Trophoblast cell (in vitro differentiated cells and primary cell): Measurements from ENCODE around the gene ALDH2.

Experiments used
- DNase-seq, 2 donors: peaks; one replicate each; pipeline ENCODE4 v3.0.0-alpha.2; 2016
- H2AFZ ChIP-seq: 2 replicates; pipeline ENCODE4 v1.6.1; 2013; ENCODE audit warnings: low read length, moderate library complexity, mild to moderate bottlenecking; ENCODE audit not compliant: insufficient read depth, poor library complexity
- H2AK5ac ChIP-seq: 2 replicates; pipeline ENCODE4 v1.6.1; 2013; ENCODE audit warnings: mild to moderate bottlenecking, low read length
- H2BK120ac ChIP-seq: 2 replicates; pipeline ENCODE4 v1.6.1; 2013; ENCODE audit warnings: low read length, mild to moderate bottlenecking, moderate library complexity; ENCODE audit not compliant: insufficient read depth, poor library complexity
- H2BK12ac ChIP-seq: 2 replicates; pipeline ENCODE4 v1.6.1; 2013; ENCODE audit warnings: mild to moderate bottlenecking, low read length, moderate library complexity
- H2BK5ac ChIP-seq: 2 replicates; pipeline ENCODE4 v1.6.1; 2013; ENCODE audit warnings: low read length, low read depth, moderate library complexity, mild to moderate bottlenecking; ENCODE audit not compliant: poor library complexity
- H3K14ac ChIP-seq: 2 replicates; pipeline ENCODE4 v1.6.1; 2013; ENCODE audit warnings: mild to moderate bottlenecking, low read length
- H3K18ac ChIP-seq: 2 replicates; pipeline ENCODE4 v1.6.1; 2013; ENCODE audit warnings: mild to moderate bottlenecking, low read length
- H3K23ac ChIP-seq: 2 replicates; pipeline ENCODE4 v1.6.1; 2013; ENCODE audit warnings: low read length
- H3K27ac ChIP-seq: 2 replicates; pipeline ENCODE4 v1.5.1; 2013; ENCODE audit warnings: low read depth, mild to moderate bottlenecking, inconsistent platforms, low read length, moderate library complexity
- H3K27me3 ChIP-seq: 2 replicates; pipeline ENCODE4 v1.6.1; 2013; ENCODE audit warnings: inconsistent platforms, mild to moderate bottlenecking, low read length, moderate library complexity; ENCODE audit not compliant: insufficient read depth
- H3K36me3 ChIP-seq, 2 experiments: 1 replicate in 1 of 2; 2 replicates in 1 of 2; pipeline ENCODE4 v1.6.1; 2013; ENCODE audit warnings: low read length in 2 of 2, mild to moderate bottlenecking in 2 of 2, moderate library complexity in 1 of 2; ENCODE audit not compliant: insufficient read depth in 2 of 2, control insufficient read depth in 1 of 2
- H3K4ac ChIP-seq: 2 replicates; pipeline ENCODE4 v1.6.1; 2013; ENCODE audit warnings: low read depth, mild to moderate bottlenecking, low read length, moderate library complexity
- H3K4me1 ChIP-seq, 2 experiments: 1 replicate in 1 of 2; 2 replicates in 1 of 2; pipeline ENCODE4 v1.6.1; 2013; ENCODE audit warnings: low read length in 2 of 2, mild to moderate bottlenecking in 2 of 2, moderate library complexity in 1 of 2; ENCODE audit not compliant: insufficient read depth in 2 of 2, control insufficient read depth in 1 of 2
- H3K4me2 ChIP-seq: 2 replicates; pipeline ENCODE4 v1.6.1; 2013; ENCODE audit warnings: inconsistent platforms, mild to moderate bottlenecking, low read length, moderate library complexity
- H3K4me3 ChIP-seq: 2 replicates; pipeline ENCODE4 v1.5.1; 2013; ENCODE audit warnings: mild to moderate bottlenecking, low read depth, low read length, inconsistent platforms
- H3K79me1 ChIP-seq: one replicate; pipeline ENCODE4 v1.6.1; 2013; ENCODE audit warnings: low read length
- H3K79me2 ChIP-seq: 2 replicates; pipeline ENCODE4 v1.6.1; 2013; ENCODE audit warnings: low read length, mild to moderate bottlenecking; ENCODE audit not compliant: control insufficient read depth, insufficient read depth, poor library complexity
- H3K9ac ChIP-seq: 2 replicates; pipeline ENCODE4 v1.6.1; 2013; ENCODE audit warnings: mild to moderate bottlenecking, low read length
- H3K9me3 ChIP-seq: 2 replicates; pipeline ENCODE4 v1.6.1; 2013; ENCODE audit warnings: low read depth, mild to moderate bottlenecking, control low read depth, inconsistent platforms, low read length; ENCODE audit not compliant: insufficient read depth
- H4K12ac ChIP-seq: 2 replicates; pipeline ENCODE4 v1.6.1; 2013; ENCODE audit warnings: low read depth, mild to moderate bottlenecking, low read length, moderate library complexity
- H4K8ac ChIP-seq: 2 replicates; pipeline ENCODE4 v1.6.1; 2013; ENCODE audit warnings: low read depth, mild to moderate bottlenecking, low read length, moderate library complexity
- H4K91ac ChIP-seq: one replicate; pipeline ENCODE4 v1.6.1; 2013; ENCODE audit warnings: low read depth, mild to moderate bottlenecking, low read length, moderate library complexity
- WGBS: extraction: QIAGEN DNeasy Blood & Tissue Kit; methylation state at CpG from one replicate; pipeline ENCODE4 v1.1.7; 2013; ENCODE audit warnings: missing lambda C conversion rate; ENCODE audit not compliant: insufficient read length, insufficient coverage; ENCODE audit errors: extremely low coverage; 5-methylcytosine and 5-hydroxymethylcytosine counted together

Gene ALDH2

GRCh38 chr12:111748151-111748672 is 18.5 kb upstream of the ALDH2 start:
- Histone ChIP-seq H3K9me3 (no peaks in the 10 kb centered on the region), H3K27me3 (no peaks in the 10 kb centered on the region), H3K4me1 (no peaks in the 10 kb centered on the region), H4K91ac (no peak overlapping the region), H3K27ac (no peak overlapping the region), H3K79me2 (no peaks in the 10 kb centered on the region), H3K23ac (no peak overlapping the region), H3K9ac (no peak overlapping the region), H2BK120ac (no peak overlapping the region), H3K4ac (no peak overlapping the region), H2AFZ (no peak overlapping the region), H2BK12ac (no peak overlapping the region), H3K4me3 (no peak overlapping the region), H3K18ac (no peak overlapping the region), H3K79me1 (no peaks in the 10 kb centered on the region), H4K8ac (no peak overlapping the region), H3K36me3 (peaks cover 21 to 29% of the 10 kb centered on the region in 2 experiments), H2AK5ac (no peak overlapping the region), H3K14ac (no peak overlapping the region), H2BK5ac (no peak overlapping the region), H4K12ac (no peak overlapping the region), H3K4me2 (no peak overlapping the region)
- no peak for DNase-seq
- no CpG with 5 or more reads among the region's 8 CpGs for WGBS

GRCh38 chr12:111748867-111749266 is 17.9 kb upstream of the ALDH2 start:
- Histone ChIP-seq H3K9ac (no peak overlapping the region), H2BK12ac (no peak overlapping the region), H3K14ac (no peak overlapping the region), H3K23ac (no peak overlapping the region), H3K9me3 (peaks cover 4% of the 10 kb centered on the region), H3K4me1 (peaks cover 0 to 4% of the 10 kb centered on the region in 2 experiments), H3K27ac (no peak overlapping the region), H3K36me3 (peaks cover 21 to 29% of the 10 kb centered on the region in 2 experiments), H2BK5ac (no peak overlapping the region), H3K18ac (no peak overlapping the region), H3K4me3 (no peak overlapping the region), H4K8ac (no peak overlapping the region), H2BK120ac (no peak overlapping the region), H3K79me2 (no peaks in the 10 kb centered on the region), H2AK5ac (no peak overlapping the region), H4K91ac (no peak overlapping the region), H3K27me3 (no peaks in the 10 kb centered on the region), H3K4ac (no peak overlapping the region), H2AFZ (no peak overlapping the region), H4K12ac (no peak overlapping the region), H3K4me2 (no peak overlapping the region), H3K79me1 (no peaks in the 10 kb centered on the region)
- DNase-seq, result no peak
- WGBS, result no CpG with 5 or more reads among the region's 7 CpGs

GRCh38 chr12:111749391-111749790 is 17.3 kb upstream of the ALDH2 start:
- Histone ChIP-seq H4K12ac (no peak overlapping the region), H2BK120ac (no peak overlapping the region), H2AK5ac (no peak overlapping the region), H2AFZ (no peak overlapping the region), H3K14ac (no peak overlapping the region), H3K27ac (no peak overlapping the region), H3K9ac (no peak overlapping the region), H3K4me2 (no peak overlapping the region), H4K8ac (no peak overlapping the region), H3K27me3 (no peaks in the 10 kb centered on the region), H2BK12ac (no peak overlapping the region), H3K36me3 (peaks cover 24 to 30% of the 10 kb centered on the region in 2 experiments), H3K4ac (no peak overlapping the region), H3K23ac (no peak overlapping the region), H2BK5ac (no peak overlapping the region), H3K79me2 (no peaks in the 10 kb centered on the region), H3K18ac (no peak overlapping the region), H4K91ac (no peak overlapping the region), H3K9me3 (peaks cover 4% of the 10 kb centered on the region), H3K79me1 (no peaks in the 10 kb centered on the region), H3K4me1 (peaks cover 0 to 5% of the 10 kb centered on the region in 2 experiments), H3K4me3 (no peak overlapping the region)
- no peak for DNase-seq
- no CpG with 5 or more reads among the region's 4 CpGs for WGBS

GRCh38 chr12:111753144-111753881 is 13.4 kb upstream of the ALDH2 start:
- peaks cover 17 to 18% of the 10 kb centered on the region in 2 experiments for H3K36me3 ChIP-seq
- H3K4me2 ChIP-seq, result no peak overlapping the region
- H3K23ac ChIP-seq, result no peak overlapping the region
- no peak overlapping the region for H4K91ac ChIP-seq
- H3K27ac ChIP-seq, result no peak overlapping the region
- H3K18ac ChIP-seq, result no peak overlapping the region
- no peak overlapping the region for H2BK5ac ChIP-seq
- no peaks in the 10 kb centered on the region for H3K27me3 ChIP-seq
- H3K79me1 ChIP-seq, result peaks cover 20% of the 10 kb centered on the region
- H2AFZ ChIP-seq, result no peak overlapping the region
- peak; percentile 67 to 72 for DNase-seq
- peaks cover 4% of the 10 kb centered on the region for H3K9me3 ChIP-seq
- H2BK12ac ChIP-seq, result peak overlapping the region; percentile 19
- no peak overlapping the region for H3K9ac ChIP-seq
- H2BK120ac ChIP-seq, result no peak overlapping the region
- no peak overlapping the region for H3K4ac ChIP-seq
- H3K4me1 ChIP-seq, result peaks cover 19 to 24% of the 10 kb centered on the region in 2 experiments
- H3K79me2 ChIP-seq, result no peaks in the 10 kb centered on the region
- H4K8ac ChIP-seq, result no peak overlapping the region
- H4K12ac ChIP-seq, result no peak overlapping the region
- WGBS, result no CpG with 5 or more reads among the region's 23 CpGs
- H3K4me3 ChIP-seq, result no peak overlapping the region
- H2AK5ac ChIP-seq, result no peak overlapping the region
- H3K14ac ChIP-seq, result no peak overlapping the region
